Prostate gland (tissue), 2 donors: ENCODE measurements around the gene FBXL16. TPM values are rescaled to one million over a fixed set of nuclear protein-coding genes. Genes with fewer than 3 reads are reported as not detected.
A peak's percentile ranks its signal among the peaks of the same experiment; 100 is the strongest.

Experiments used
- DNase-seq: peaks from one replicate; pipeline ENCODE4 v3.0.0-alpha.2; 2019; ENCODE audit warnings: low spot score
- H3K27ac ChIP-seq, 2 donors: fragments of 200-600 bp; sonication (generic); 2 replicates each; pipeline ENCODE4 v1.5.1; 2017 to 2019
- H3K27me3 ChIP-seq: fragments of 200-600 bp; sonication (generic); replicated peaks from 2 replicates; pipeline ENCODE4 v1.5.1; 2019; ENCODE audit not compliant: insufficient read depth
- H3K36me3 ChIP-seq, 2 donors: fragments of 200-600 bp; sonication (generic); 1 replicate in 1 of 2; 2 replicates in 1 of 2; pipeline versions ENCODE4 v1.5.1 to v1.8.1; 2017 to 2019
- H3K4me1 ChIP-seq: fragments of 200-600 bp; sonication (generic); replicated peaks from 2 replicates; pipeline ENCODE4 v1.5.1; 2019
- H3K4me3 ChIP-seq, 2 donors: fragments of 200-600 bp; sonication (generic); 2 replicates each; pipeline ENCODE4 v1.5.1; 2017 to 2019
- H3K9me3 ChIP-seq: fragments of 200-600 bp; sonication (generic); 2 replicates; pipeline ENCODE4 v1.5.1; 2017
- POLR2A ChIP-seq: fragments of 450-650 bp; IDR thresholded peaks from one replicate; pipeline ENCODE4 v1.6.1; 2016; ENCODE audit warnings: antibody characterized with exemption, mild to moderate bottlenecking
- POLR2AphosphoS5 ChIP-seq: sonication (generic); formaldehyde crosslinking; IDR thresholded peaks from one replicate; pipeline ENCODE4 v1.6.1; 2017; ENCODE audit warnings: antibody characterized with exemption
- WGBS: methylation state at CpG from one replicate; pipeline ENCODE4 v1.1.5; 2018; 5-methylcytosine and 5-hydroxymethylcytosine counted together
- intact Hi-C: fragments of 100-400 bp; cut with DNase I; formaldehyde crosslinking; loops from one replicate; pipeline ENCODE4 v1.14.2; 2022
- total RNA-seq, 2 donors: library from RNA; depleted of rRNA; stranded (reverse); fragments of >200 nt; gene quantifications; one replicate each; pipeline ENCODE4 v1.1.0, GENCODE V29; 2016
- TF ChIP-seq, protein P1 (sequence below), 4 experiments: fragments of 200-600 bp in 2 of 4; fragments of 450-650 bp in 2 of 4; sonication (generic) in 2 of 4; IDR thresholded peaks; 1 replicate in 3 of 4; 2 replicates in 1 of 4; pipeline ENCODE4 v1.5.1; 2016 to 2019; ENCODE audit warnings: antibody characterized with exemption in 4 of 4, mild to moderate bottlenecking in 2 of 4, moderate library complexity in 2 of 4

FBXL16 gene
- total RNA-seq, 2 donors from 2014 or later = 6.1 to 9.1 TPM

DNA sequence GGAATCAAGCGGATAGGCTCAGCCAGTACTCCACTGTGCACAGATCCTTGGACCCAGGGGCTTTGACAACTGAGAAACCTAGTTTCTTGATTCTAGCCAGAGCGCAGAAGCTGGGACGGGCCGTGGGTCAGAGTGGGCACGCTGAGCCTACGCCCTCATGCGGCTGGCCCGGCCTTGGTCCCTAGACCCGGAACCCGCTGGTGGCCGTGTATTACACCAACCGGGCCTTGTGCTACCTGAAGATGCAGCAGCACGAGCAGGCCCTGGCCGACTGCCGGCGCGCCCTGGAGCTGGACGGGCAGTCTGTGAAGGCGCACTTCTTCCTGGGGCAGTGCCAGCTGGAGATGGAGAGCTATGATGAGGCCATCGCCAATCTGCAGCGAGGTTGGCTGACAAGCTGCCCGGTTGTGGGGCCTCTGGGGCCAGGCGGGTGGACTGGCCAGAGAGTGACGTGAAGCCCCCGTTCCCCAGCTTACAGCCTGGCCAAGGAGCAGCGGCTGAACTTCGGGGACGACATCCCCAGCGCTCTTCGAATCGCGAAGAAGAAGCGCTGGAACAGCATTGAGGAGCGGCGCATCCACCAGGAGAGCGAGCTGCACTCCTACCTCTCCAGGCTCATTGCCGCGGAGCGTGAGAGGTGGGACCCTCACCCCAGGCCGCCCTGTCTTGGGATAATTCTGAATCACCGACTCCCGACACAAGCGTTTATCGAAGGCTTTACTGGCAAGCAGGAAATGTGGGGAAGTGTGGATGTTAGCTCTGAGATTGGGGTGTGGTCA lies 24.4 kb downstream of the FBXL16 start:
- peak overlapping the region; percentile 88 to 93 for H3K27ac ChIP-seq
- peaks cover 25% of the 10 kb centered on the region for H3K4me1 ChIP-seq
- no peaks in the 10 kb centered on the region for H3K9me3 ChIP-seq
- intact Hi-C loops = no loop called here
- TF ChIP-seq POLR2A (no peak), POLR2AphosphoS5 (no peak)
- TF ChIP-seq, protein P1, sequence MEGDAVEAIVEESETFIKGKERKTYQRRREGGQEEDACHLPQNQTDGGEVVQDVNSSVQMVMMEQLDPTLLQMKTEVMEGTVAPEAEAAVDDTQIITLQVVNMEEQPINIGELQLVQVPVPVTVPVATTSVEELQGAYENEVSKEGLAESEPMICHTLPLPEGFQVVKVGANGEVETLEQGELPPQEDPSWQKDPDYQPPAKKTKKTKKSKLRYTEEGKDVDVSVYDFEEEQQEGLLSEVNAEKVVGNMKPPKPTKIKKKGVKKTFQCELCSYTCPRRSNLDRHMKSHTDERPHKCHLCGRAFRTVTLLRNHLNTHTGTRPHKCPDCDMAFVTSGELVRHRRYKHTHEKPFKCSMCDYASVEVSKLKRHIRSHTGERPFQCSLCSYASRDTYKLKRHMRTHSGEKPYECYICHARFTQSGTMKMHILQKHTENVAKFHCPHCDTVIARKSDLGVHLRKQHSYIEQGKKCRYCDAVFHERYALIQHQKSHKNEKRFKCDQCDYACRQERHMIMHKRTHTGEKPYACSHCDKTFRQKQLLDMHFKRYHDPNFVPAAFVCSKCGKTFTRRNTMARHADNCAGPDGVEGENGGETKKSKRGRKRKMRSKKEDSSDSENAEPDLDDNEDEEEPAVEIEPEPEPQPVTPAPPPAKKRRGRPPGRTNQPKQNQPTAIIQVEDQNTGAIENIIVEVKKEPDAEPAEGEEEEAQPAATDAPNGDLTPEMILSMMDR (IDR thresholded peaks at IDR 0.05) = no peak
- 42% methylated on average over 44 of the region's 44 CpGs for WGBS
- peak overlapping the region; percentile 69 to 82 for H3K4me3 ChIP-seq
- no peak for DNase-seq
- peaks cover 7 to 10% of the 10 kb centered on the region in 2 donors for H3K36me3 ChIP-seq
- H3K27me3 ChIP-seq = no peaks in the 10 kb centered on the region

DNA sequence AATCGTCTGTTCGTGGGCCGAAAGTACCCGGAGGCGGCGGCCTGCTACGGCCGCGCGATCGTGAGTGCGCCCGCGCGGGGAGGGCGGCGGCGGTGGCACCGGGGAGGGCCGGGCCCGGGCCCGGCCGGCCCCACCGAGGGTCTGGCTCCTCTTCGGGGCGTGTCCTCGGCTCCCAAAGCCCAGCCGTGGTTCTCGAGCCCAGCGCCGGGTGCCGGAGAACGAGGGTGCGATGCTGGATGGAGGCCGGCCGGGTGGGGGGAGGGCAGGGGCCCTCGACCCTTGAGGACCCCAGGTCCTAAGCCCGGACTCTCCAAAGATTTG lies 25.0 kb downstream of the FBXL16 start:
- Histone ChIP-seq H3K4me3 (peak overlapping the region; percentile 69 to 82), H3K4me1 (peaks cover 25% of the 10 kb centered on the region), H3K9me3 (no peaks in the 10 kb centered on the region), H3K36me3 (peaks cover 7 to 10% of the 10 kb centered on the region in 2 donors), H3K27ac (peak overlapping the region; percentile 88 to 93), H3K27me3 (no peaks in the 10 kb centered on the region)
- intact Hi-C loops = no loop called here
- TF ChIP-seq POLR2A = no peak
- TF ChIP-seq, protein P1 (IDR thresholded peaks at IDR 0.05) = no peak
- no peak for TF ChIP-seq POLR2AphosphoS5
- 2% methylated on average over 27 of the region's 38 CpGs for WGBS
- no peak for DNase-seq

DNA sequence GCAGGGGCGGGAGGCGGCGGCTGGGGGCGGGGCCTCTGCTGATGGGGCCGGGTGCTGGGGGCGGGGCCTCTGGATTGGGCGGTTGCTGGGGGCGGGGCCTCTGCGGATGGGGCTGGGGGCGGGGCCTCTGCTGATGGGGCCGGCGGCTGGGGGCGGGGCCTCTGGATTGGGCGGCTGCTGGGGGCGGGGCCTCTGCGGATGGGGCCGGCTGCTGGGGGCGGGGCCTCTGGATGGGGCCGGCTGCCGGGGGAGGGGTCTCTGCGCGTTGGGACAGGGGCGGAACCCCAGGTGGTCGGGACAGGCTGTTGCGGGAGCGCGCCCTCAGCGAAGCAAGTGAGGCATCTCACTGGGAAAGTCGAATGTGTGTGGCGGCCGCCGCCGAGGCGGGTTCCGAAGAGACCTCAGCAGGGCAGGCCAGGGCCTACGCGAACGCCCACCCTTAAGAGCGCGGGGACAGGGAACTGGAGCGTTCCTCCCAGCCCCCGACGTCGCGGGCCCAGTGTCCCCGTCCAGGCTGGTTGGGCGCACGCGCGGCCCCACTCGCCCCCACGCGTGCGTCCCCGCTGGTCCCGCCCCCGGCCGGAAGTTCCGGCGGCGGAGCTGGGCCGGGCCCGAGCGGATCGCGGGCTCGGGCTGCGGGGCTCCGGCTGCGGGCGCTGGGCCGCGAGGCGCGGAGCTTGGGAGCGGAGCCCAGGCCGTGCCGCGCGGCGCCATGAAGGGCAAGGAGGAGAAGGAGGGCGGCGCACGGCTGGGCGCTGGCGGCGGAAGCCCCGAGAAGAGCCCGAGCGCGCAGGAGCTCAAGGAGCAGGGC lies 25.6 kb downstream of the FBXL16 start, which contains the start of gene STUB1:
Gene STUB1, plus strand, starts transcription at position 597 of the 811 bp plus-strand sequence. Its CDS starts 116 bp downstream, at position 713.
- Histone ChIP-seq H3K9me3 (no peaks in the 10 kb centered on the region), H3K4me1 (peaks cover 22% of the 10 kb centered on the region)
- WGBS = 4% methylated on average over 69 of the region's 91 CpGs

DNA sequence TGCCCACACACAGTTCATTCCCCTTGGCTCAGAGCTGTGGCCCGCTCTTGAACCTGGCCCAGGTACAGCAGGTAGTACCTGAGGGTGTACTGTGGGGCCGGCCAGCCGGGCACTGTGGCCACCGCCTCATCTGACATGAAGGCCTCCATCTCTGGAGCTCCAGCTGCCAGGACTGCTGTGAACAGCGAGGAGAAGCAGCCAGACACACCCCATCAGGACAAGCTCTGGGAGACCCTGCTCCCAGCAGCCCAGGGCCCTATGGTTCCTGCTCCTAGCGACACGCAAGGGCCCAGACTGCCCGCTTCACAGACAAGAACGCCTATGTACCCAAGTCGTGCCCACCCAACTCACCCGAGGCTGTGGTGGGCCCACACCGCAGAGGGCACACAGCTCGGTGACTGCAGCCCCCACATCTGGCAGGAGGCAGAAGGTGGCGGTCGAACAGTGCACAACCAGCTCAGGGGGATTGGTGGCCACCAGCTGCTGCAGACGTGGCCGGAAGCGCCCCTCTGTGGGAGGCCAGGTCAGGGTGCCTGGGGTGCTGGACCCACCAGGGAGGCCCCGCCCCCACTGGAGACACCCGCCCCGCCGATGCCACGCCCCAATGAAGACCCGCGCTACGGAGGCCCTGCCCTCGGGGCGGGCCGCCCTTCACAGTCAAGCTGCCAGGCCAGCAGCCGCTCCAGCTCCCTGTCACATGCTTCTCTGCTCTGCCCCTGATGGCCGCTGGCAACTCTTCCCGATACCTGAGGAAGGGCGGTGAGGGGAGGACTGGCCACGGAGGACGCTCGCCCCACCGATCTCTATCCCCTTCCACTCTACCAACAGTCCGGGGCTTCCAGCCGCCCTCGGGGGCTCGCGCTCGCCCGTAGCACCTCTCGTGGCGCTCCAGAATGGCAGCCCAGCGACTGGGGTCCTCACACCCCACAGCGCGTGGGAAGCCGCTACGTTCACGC lies 26.5 kb downstream of the FBXL16 start:
- no peaks in the 10 kb centered on the region for H3K27me3 ChIP-seq
- H3K4me3 ChIP-seq = peak overlapping the region; percentile 25 to 82
- H3K36me3 ChIP-seq = peaks cover 7 to 10% of the 10 kb centered on the region in 2 donors
- intact Hi-C loops = no loop called here
- 33% methylated on average over 31 of the region's 52 CpGs for WGBS
- H3K27ac ChIP-seq = peak overlapping the region; percentile 88 to 93
- no peak for TF ChIP-seq POLR2AphosphoS5
- peak; percentile 10 for TF ChIP-seq POLR2A
- H3K9me3 ChIP-seq = no peaks in the 10 kb centered on the region
- peaks cover 17% of the 10 kb centered on the region for H3K4me1 ChIP-seq
- DNase-seq = peak; percentile 68

More for the DNA sequence above, 25.6 kb downstream of the FBXL16 start, which contains the start of gene STUB1:
- TF ChIP-seq POLR2A (no peak), POLR2AphosphoS5 (peak; percentile 37)
- TF ChIP-seq, protein P1 (IDR thresholded peaks at IDR 0.05) = peak in 1 of 4 experiments; percentile 34
- Histone ChIP-seq H3K4me3 (peak within 1 kb of the TSS; percentile 69 to 82), H3K36me3 (peaks cover 7 to 10% of the 10 kb centered on the region in 2 donors), H3K27me3 (no peaks in the 10 kb centered on the region), H3K27ac (peak within 1 kb of the TSS; percentile 88 to 93)
- intact Hi-C loops = no loop called here
- peak; percentile 84 for DNase-seq
